ENCODE measurements around the gene TNRC18. TPM values are rescaled to one million over a fixed set of nuclear protein-coding genes. Genes with fewer than 3 reads are reported as not detected.

TNRC18 gene
- total and polyA plus RNA-seq, 2 experiments from 2014 or later, result 18.1 to 52.8 TPM

DNA sequence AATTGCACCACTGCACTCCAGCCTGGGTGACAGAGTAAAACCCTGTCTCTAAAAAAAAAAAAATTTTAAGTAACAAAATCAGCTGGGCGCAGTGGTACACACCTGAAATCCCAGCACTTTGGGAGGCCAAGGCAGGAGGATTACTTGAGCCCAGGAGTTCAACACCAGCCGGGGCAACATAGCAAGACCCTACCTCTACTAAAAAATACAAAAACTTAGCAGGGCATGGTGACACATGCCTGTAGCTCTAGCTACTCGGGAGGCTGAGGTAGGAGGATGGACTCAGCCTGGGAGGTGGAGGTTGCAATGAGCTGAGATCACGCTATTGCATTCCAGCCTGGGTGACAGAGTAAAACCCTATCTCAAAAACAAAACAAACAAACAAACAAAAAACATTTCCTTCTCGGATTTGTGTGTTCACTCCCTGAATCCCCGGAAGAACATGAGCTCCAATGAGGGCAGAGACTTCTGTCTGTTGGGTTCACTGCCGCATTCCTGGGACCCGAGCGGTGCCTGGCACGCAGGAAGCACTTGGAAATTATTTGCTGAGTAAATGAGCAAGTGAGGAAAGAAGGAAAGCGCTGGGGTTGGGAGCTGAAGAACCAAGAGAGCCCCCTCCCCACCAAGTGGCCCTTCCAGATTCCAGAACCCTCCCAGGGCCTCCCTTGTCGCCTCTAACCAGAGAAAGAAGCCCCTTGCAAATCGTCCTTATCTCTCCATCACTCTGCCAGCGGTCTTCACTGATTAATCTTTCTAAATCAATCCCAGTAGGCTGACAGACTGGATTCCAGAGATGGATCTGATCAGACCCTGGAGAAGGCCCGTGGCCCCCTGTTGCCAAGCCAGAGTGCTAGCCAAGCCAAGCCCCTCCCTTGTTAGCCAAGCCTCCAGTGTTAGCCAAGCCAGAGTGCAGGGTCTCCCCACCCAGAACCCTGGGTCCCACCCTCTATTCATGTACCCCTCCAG, 6.2 kb downstream of the TNRC18 start:
- no peaks in the 10 kb centered on the region for H3K9me3 ChIP-seq (ENCODE audit: low read depth)
- H3K27ac ChIP-seq, result peak overlapping the region; percentile 100
- H2AFZ ChIP-seq, result no peak overlapping the region
- H3K36me3 ChIP-seq (replicated peaks; ENCODE audit: insufficient read depth, low read depth), result no peaks in the 10 kb centered on the region
- H3K79me2 ChIP-seq, result peaks cover 99% of the 10 kb centered on the region
- no peak for TF ChIP-seq EZH2phosphoT487 (IDR thresholded peaks at IDR 0.05; ENCODE audit: low read depth, severe bottlenecking, unreplicated experiment)
- TF ChIP-seq EZH2 (IDR thresholded peaks at IDR 0.05; ENCODE audit: borderline replicate concordance), result no peak
- TF ChIP-seq, protein P1, sequence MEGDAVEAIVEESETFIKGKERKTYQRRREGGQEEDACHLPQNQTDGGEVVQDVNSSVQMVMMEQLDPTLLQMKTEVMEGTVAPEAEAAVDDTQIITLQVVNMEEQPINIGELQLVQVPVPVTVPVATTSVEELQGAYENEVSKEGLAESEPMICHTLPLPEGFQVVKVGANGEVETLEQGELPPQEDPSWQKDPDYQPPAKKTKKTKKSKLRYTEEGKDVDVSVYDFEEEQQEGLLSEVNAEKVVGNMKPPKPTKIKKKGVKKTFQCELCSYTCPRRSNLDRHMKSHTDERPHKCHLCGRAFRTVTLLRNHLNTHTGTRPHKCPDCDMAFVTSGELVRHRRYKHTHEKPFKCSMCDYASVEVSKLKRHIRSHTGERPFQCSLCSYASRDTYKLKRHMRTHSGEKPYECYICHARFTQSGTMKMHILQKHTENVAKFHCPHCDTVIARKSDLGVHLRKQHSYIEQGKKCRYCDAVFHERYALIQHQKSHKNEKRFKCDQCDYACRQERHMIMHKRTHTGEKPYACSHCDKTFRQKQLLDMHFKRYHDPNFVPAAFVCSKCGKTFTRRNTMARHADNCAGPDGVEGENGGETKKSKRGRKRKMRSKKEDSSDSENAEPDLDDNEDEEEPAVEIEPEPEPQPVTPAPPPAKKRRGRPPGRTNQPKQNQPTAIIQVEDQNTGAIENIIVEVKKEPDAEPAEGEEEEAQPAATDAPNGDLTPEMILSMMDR (IDR thresholded peaks at IDR 0.05; ENCODE audit: poor library complexity), result no peak
- peak overlapping the region; percentile 99 for H3K4me2 ChIP-seq
- H3K4me3 ChIP-seq, result no peak overlapping the region
- no peaks in the 10 kb centered on the region for H3K9me2 ChIP-seq (replicated peaks; ENCODE audit: insufficient read depth)
- H3K4me1 ChIP-seq (ENCODE audit: insufficient read depth), result peaks cover 24% of the 10 kb centered on the region
- H4K20me1 ChIP-seq (ENCODE audit: insufficient read depth, poor library complexity, severe bottlenecking), result peaks cover 90% of the 10 kb centered on the region
- WGBS (ENCODE audit: low lambda C conversion rate, missing lambda C conversion rate), result 35% methylated on average over 15 of the region's 15 CpGs
- peak; percentile 79 for DNase-seq (ENCODE audit: low spot score)
- H3K27me3 ChIP-seq, result no peaks in the 10 kb centered on the region

DNA sequence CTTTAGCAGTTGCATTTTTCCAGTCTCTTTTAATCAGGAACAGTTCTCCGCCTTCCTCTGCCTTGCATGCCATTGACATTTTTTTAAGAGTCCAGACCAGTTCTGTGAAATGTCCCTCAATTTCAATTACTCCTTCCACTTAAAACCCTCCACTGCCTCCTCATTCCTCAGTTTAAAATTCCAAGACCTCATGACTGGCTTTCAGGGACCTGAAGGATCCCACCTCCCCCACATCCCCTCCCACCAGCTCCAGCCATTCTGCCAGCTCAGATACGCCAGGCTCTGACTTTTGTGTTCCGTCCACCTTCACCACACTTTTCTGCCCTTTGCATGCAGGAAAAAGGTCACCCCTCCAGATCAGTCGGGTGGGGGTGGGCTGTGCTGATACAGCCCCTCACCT, 8.7 kb downstream of the TNRC18 start:
- Histone ChIP-seq H3K4me2 (peak overlapping the region; percentile 15), H3K4me1 (ENCODE audit: insufficient read depth) (peaks cover 24% of the 10 kb centered on the region), H4K20me1 (ENCODE audit: insufficient read depth, poor library complexity, severe bottlenecking) (peaks cover 97% of the 10 kb centered on the region)

DNA sequence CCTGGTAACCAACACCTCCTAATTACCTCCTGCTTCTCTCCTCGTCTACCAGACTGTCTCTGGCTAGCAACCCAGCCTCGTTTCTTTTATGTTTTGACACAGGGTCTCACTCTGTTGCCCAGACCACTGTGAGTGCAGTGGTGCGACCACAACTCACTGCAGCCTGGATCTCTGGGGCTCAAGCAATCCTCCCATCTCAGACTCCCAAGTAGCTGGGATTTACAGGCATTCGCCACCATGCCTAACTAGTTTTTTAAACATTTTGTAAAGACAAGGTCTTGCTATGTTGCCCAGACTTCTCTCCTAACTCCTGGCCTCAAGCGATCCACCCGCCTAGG, 10.2 kb downstream of the TNRC18 start:
- no peak for DNase-seq (ENCODE audit: low spot score)
- Histone ChIP-seq H3K9me2 (replicated peaks; ENCODE audit: insufficient read depth) (no peaks in the 10 kb centered on the region), H3K9me3 (ENCODE audit: low read depth) (no peaks in the 10 kb centered on the region), H3K4me2 (no peak overlapping the region), H3K4me1 (ENCODE audit: insufficient read depth) (peaks cover 20% of the 10 kb centered on the region), H3K27me3 (no peaks in the 10 kb centered on the region), H3K4me3 (no peak overlapping the region), H3K36me3 (replicated peaks; ENCODE audit: insufficient read depth, low read depth) (no peaks in the 10 kb centered on the region), H4K20me1 (ENCODE audit: insufficient read depth, poor library complexity, severe bottlenecking) (peaks cover 96% of the 10 kb centered on the region), H2AFZ (no peak overlapping the region), H3K27ac (no peak overlapping the region), H3K79me2 (peaks cover 100% of the 10 kb centered on the region)
- WGBS (ENCODE audit: low lambda C conversion rate, missing lambda C conversion rate), result 77% methylated on average over 6 of the region's 6 CpGs
- TF ChIP-seq, protein P1 (IDR thresholded peaks at IDR 0.05; ENCODE audit: poor library complexity), result no peak

More for the DNA sequence above, 8.7 kb downstream of the TNRC18 start:
- no peaks in the 10 kb centered on the region for H3K9me2 ChIP-seq (replicated peaks; ENCODE audit: insufficient read depth)
- no peaks in the 10 kb centered on the region for H3K36me3 ChIP-seq (replicated peaks; ENCODE audit: insufficient read depth, low read depth)
- DNase-seq (ENCODE audit: low spot score), result no peak
- H3K4me3 ChIP-seq, result no peak overlapping the region
- whole genome bisulfite sequencing (ENCODE audit: low lambda C conversion rate, missing lambda C conversion rate), result 68% methylated on average over 4 of the region's 4 CpGs
- no peak overlapping the region for H2AFZ ChIP-seq
- H3K79me2 ChIP-seq, result peaks cover 100% of the 10 kb centered on the region
- H3K9me3 ChIP-seq (ENCODE audit: low read depth), result no peaks in the 10 kb centered on the region
- no peak for TF ChIP-seq EZH2phosphoT487 (IDR thresholded peaks at IDR 0.05; ENCODE audit: low read depth, severe bottlenecking, unreplicated experiment)
- no peak for TF ChIP-seq EZH2 (IDR thresholded peaks at IDR 0.05; ENCODE audit: borderline replicate concordance)
- TF ChIP-seq, protein P1 (IDR thresholded peaks at IDR 0.05; ENCODE audit: poor library complexity), result no peak
- peak overlapping the region; percentile 28 for H3K27ac ChIP-seq
- no peaks in the 10 kb centered on the region for H3K27me3 ChIP-seq
